DMS 273 treated with DMSO at 0.1 percent for 48 hours (cell line): ENCODE measurements around the gene IVL.

Experiments
- DNase-seq: peaks from one replicate; lab custom pipeline; 2025; lab: John Stamatoyannopoulos, UW

Gene IVL

DNA sequence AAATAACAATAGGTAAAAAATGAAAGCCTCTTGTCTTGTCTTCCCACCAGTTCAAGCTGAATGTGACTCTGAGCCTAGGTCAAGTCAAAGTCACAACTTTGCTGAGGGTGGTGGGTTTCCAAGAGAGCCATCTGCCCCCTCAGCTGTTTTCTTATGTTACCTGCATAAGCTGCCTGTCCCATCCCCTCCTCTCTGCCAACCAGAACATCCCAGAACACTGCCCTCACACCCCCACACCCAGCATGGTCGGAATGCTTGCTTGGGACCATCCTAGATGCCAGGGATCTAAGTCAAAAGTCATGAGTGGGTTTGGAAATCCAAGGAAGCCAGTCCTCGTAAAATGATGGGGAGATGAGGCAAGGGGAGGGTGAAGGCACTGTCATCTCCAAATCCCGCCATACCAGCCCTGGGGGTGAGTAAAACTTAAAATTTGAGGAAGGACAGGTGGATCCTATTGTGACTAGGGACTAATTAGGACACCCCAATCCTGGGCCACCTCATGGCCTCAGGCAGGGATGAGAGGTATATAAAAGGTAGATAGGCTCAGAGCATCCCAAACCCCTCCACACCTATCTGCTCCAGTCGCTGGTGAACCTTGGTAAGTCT lies 38.4 kb downstream of the IVL start, which contains the start of gene SPRR5:
SPRR5 (plus strand) TSS at position 556 of the 606 bp plus-strand sequence. CDS start 1,349 bp downstream, outside the sequence.
- DNase-seq = no peak

DNA sequence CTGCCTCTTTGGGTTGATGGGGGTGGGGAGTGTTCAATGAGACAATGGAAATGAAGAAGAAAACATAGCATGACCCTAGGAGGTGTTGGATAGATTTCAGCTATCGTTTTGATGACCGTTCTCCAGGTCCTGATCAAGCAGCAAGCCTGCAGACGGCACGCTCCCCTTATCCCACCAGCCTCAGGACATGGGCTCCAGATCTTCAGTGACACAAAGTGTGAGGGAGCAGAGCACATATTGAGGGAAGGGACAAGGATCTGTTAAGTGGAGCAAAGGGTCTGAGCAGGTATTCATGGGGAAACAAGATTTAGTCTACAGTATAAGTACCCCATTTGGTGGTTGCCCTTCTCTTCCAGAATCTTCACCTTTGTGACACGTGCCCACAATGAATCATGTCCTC lies 43.4 kb downstream of the IVL start:
- no peak for DNase-seq

DNA sequence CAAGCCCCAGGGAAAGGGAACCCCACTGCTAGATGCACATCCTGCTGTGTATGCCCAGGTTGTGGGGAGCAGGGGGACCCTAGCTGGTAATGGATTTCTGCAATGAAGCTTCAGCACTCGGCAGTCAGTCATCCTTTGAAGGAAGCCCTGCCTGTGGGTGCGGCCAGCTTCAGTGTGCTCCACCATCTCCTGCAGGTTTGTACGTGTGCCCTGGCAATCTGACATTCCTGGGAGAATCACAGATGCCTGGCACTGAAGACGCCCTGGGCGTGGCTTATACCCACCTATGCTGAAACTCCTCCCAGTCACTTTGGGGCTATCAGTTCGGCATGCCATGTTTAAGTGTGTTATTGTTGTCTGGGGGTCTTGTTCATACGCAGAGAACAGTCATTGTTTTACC lies 45.4 kb downstream of the IVL start:
- no peak for DNase-seq

DNA sequence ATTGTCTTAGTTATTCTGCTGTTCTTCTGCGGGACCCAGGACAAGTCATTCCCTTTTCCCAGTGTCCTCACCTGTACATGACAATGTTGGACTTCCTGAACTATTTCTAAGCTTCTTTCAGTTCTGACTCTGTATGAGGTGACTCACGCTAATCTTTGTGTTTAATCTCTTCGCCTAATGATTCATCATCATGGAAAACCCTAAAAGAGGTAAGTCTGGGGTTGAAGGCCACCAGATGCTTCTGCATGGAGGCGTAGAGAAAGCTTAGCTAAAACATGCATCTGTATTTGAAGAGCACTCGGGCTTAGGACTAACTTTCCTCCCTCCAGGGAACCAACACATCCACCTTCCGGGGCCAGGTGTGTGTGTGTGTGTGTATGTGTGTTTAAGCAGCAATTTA lies 46.1 kb downstream of the IVL start:
- DNase-seq = no peak

DNA sequence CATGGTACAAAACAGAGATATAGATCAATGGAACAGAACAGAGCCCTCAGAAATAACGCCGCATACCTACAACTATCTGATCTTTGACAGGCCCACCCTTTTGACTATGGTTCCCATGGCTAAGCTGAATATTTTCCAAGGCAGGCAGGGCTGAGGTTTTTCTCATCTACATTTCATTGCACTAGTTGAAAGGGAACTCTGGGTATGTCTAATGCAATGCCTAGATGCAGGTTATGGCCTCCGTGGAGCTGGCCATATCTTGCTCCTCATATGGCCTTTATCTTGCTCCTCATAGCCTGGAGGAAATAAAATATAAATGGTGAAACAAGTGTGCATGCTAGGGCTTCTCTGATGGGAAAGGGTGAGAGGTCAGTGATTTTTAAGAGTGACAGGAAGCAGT lies 49.2 kb downstream of the IVL start:
- no peak for DNase-seq

DNA sequence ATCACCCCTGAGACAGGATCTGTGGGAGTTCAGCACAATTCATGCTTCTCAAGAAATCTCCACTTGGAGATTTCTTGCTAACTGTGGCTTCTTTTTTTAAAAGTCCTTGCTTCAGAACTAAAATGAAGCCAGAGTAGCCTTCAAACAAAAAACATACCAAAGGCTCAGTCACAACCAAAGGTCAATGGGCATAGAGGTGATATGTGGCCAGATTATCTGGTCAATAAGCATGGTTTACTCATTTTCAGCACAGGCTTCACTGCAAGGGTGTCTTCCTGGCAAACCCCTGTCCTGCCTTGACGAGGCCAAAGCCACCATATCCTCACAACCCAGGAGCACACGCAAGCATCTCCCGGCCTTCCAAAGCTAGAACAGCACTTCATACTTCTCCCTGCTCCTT lies 50.9 kb downstream of the IVL start:
- no peak for DNase-seq

DNA sequence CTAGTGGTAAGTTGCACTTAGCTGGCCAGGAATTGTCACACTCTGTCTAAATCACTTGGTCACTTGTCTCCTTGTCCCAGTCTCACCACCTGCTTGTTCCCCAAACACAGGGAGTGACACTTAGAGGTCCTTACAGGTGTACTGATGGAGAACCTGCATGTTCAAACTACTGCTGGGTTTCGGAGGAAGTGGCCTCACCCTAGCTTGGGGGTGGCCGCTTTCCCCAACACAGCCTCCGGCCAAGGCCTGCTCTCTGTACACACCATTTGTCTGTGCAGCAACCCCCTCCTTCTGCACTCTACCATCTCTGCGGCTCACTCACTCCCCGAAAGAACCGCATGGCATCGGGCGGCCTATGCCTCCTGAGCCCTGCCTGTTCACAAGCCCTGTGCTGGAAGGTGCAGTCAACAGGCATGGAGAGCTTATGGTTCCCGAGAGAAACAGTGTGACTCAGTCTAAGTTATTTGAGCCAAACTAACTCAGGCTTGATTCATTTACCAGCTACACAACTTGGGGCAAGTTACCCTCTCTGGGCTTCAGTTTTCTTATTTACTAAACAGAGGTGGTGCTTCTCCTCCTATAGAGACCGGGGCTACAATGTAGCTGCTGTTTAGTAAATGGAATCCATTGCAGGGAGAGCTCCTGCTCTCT lies 51.6 kb downstream of the IVL start:
- DNase-seq = no peak

DNA sequence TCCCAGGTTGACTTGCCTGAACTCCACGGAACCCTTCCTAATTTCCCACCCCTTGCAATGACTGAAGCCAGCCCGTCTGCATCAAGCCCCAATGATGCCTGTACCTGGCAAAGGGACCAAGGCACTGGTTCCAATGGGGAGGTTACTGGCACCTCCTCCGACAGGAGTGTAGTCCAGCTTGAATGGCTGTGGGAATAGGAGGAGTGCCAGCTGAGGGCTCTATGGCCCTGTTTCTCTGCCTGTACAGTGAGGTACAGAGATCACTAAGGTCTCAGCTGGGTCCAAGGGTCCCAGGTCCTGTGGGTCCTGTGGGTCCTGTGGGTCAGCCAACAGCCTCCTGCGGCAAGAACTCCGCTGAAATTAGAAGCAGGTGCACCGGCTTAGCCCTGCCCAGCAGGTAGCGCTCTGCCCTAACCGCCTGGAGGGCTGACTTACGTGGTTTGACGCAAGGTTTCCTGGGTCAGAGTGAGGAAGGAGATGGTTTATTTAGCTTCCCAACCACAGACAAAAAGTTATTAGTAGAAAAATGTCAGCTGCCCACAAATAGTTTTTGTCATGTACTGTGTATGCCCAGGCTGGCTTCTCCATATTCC lies 52.2 kb downstream of the IVL start:
- DNase-seq = no peak
